ENCODE data around the gene DUOXA1. TPM values are rescaled to one million over a fixed set of nuclear protein-coding genes. Genes with fewer than 3 reads are reported as not detected.
A peak's percentile ranks its signal among the peaks of the same experiment; 100 is the strongest.

The DUOXA1 gene
- total RNA-seq, 1 donor from 2014 or later: 0.33 TPM

DNA sequence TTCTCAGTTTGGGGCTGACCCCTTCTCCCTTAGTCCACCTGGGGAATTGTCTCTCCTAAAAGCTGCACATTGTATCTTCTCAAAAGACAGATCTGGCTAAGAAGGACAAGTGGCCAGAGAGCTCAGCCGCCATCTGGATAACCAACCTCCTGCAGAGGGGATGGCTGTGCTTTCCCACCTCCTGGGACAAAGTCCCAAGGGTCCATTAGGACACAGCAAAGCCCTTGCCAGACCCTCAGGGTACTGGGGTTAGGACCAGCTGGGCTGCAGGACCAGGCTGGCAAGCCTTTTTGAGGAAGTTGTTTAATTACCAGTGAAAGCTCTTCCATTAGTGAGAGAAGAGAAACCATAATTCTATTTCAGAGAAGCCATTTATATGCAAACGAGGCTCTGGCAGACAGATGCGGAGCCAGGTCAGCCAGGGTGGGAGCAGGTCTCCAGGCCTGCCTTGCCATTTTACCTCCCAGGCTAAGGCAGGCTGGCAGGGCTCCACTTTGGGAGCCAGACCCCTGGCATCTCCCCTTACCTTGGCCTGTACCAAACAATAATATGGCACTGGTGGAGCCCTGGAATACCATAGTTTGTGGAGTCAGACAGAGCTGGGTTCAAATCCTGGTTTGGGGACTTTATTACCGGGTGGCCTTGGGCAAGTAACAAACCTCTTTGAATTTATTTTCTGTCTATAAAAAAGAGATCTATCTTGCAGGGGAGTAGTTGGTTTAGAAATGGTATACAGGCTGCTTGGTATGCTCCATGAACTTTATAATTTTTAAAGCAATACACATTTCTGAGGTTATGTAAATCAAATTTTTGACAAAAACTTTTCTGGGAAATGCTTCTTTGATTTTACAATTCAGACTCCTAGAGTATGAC is 40.2 kb upstream of the DUOXA1 start:
- intact Hi-C loops (cut with micrococcal nuclease): no loop called here
- ChIA-PET POLR2A (no interaction called here), CTCF (interaction anchor here (0.8 to 1.1 kb wide), 3 partner anchors 9 to 52 kb away, joined by 3 read pairs; no protein-coding TSS in a partner anchor)
- no peaks in the 10 kb centered on the region for H3K9me3 Mint-ChIP-seq
- peaks cover 29% of the 10 kb centered on the region for H3K4me1 Mint-ChIP-seq
- H3K27me3 Mint-ChIP-seq: no peaks in the 10 kb centered on the region
- no peak for DNase-seq
- no peaks in the 10 kb centered on the region for H3K36me3 Mint-ChIP-seq (ENCODE audit: low read depth)
- TF ChIP-seq, protein P1, sequence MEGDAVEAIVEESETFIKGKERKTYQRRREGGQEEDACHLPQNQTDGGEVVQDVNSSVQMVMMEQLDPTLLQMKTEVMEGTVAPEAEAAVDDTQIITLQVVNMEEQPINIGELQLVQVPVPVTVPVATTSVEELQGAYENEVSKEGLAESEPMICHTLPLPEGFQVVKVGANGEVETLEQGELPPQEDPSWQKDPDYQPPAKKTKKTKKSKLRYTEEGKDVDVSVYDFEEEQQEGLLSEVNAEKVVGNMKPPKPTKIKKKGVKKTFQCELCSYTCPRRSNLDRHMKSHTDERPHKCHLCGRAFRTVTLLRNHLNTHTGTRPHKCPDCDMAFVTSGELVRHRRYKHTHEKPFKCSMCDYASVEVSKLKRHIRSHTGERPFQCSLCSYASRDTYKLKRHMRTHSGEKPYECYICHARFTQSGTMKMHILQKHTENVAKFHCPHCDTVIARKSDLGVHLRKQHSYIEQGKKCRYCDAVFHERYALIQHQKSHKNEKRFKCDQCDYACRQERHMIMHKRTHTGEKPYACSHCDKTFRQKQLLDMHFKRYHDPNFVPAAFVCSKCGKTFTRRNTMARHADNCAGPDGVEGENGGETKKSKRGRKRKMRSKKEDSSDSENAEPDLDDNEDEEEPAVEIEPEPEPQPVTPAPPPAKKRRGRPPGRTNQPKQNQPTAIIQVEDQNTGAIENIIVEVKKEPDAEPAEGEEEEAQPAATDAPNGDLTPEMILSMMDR (IDR thresholded peaks at IDR 0.05): no peak
- H3K27ac Mint-ChIP-seq: peak overlapping the region; percentile 68
- ATAC-seq (ENCODE audit: low read depth): no peak
- no peak overlapping the region for H3K4me3 Mint-ChIP-seq

DNA sequence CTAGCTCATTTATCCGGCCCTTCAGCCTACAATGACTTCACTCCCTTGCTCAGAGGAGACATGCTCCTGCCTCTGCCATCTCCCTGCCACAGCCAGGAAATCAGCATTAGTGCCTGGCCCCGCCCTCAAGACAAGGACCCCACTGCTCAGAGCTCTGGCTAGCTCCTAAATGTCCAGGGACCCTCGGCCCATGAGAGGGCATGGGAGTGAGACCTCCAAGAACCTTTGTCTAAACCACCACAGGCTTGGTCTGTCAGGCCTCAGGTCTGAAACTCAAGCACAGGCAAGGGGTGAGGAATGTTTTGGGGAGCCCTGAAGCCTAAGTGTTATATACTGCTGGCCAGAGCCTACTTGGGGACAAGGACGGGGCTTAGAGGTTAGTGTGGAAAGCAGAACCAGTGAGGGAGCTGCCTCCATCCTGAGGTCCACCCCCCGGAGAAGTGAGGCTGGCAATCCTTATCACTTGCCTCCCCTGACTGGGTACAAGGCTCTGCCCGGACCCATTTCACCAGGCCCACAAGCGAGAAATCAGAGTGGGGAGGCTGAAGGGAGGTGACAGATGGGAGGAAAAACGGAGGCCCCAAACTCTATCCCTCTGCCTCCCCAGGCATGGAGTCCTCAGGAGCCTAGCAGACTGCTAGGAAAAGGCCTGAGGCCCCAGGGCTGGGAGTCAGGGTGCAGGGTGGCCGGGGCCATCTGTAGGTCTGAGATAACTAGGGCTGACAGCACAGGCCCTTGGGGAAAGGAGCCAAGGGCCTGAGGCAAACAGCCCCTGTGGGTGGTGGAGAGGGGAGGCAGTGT is 39.3 kb upstream of the DUOXA1 start:
- Mint-ChIP-seq H3K9me3 (no peaks in the 10 kb centered on the region), H3K4me1 (peaks cover 29% of the 10 kb centered on the region), H3K36me3 (ENCODE audit: low read depth) (no peaks in the 10 kb centered on the region), H3K4me3 (no peak overlapping the region), H3K27ac (peak overlapping the region; percentile 68), H3K27me3 (no peaks in the 10 kb centered on the region)
- ChIA-PET CTCF (interaction anchor here (0.7 to 1.3 kb wide), 6 partner anchors 10 to 34 kb away, joined by 3 to 6 read pairs (median 3); no protein-coding TSS in a partner anchor), POLR2A (interaction anchor here (0.5 to 3.4 kb wide), 5 partner anchors 17 to 880 kb away, joined by 3 to 24 read pairs (median 8); partner anchors contain the start of gene GOLM2)
- intact Hi-C loops (cut with micrococcal nuclease): no loop called here
- ATAC-seq (ENCODE audit: low read depth) (no peak), DNase-seq (no peak)
- TF ChIP-seq, protein P1 (IDR thresholded peaks at IDR 0.05): no peak

DNA sequence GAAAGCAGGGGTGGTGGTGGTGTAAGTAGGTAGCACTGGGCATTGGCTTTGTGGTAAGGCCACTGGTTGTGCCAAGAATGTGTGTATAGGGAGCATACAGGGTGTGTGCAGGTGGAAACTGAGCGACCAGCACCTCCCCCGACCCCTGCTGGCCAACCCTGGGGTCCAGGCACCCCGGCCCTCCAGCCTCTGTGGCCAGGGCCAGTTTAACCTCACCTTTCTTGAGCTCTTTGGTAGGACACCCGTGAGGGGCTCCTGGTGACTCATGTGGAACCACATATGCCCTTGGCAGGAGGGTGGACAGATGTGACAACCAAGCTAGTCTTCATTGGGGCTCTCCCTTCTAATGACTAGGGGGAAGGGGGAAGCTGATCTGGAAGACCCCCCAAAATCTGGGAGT is 38.6 kb upstream of the DUOXA1 start:
- ChIA-PET POLR2A (interaction anchor here (0.5 to 3.4 kb wide), 7 partner anchors 17 to 880 kb away, joined by 3 to 24 read pairs (median 8); partner anchors contain the start of gene GOLM2), CTCF (interaction anchor here (0.7 to 1.4 kb wide), 10 partner anchors 17 to 234 kb away, joined by 3 to 6 read pairs (median 3); partner anchors contain the start of gene SHF)
- H3K4me3 Mint-ChIP-seq: no peak overlapping the region
- DNase-seq: no peak
- TF ChIP-seq, protein P1 (IDR thresholded peaks at IDR 0.05): no peak
- no peaks in the 10 kb centered on the region for H3K27me3 Mint-ChIP-seq
- H3K4me1 Mint-ChIP-seq: peaks cover 29% of the 10 kb centered on the region
- H3K36me3 Mint-ChIP-seq (ENCODE audit: low read depth): no peaks in the 10 kb centered on the region
- no peaks in the 10 kb centered on the region for H3K9me3 Mint-ChIP-seq
- ATAC-seq (ENCODE audit: low read depth): no peak
- intact Hi-C loops (cut with micrococcal nuclease): no loop called here
- peak overlapping the region; percentile 13 for H3K27ac Mint-ChIP-seq

DNA sequence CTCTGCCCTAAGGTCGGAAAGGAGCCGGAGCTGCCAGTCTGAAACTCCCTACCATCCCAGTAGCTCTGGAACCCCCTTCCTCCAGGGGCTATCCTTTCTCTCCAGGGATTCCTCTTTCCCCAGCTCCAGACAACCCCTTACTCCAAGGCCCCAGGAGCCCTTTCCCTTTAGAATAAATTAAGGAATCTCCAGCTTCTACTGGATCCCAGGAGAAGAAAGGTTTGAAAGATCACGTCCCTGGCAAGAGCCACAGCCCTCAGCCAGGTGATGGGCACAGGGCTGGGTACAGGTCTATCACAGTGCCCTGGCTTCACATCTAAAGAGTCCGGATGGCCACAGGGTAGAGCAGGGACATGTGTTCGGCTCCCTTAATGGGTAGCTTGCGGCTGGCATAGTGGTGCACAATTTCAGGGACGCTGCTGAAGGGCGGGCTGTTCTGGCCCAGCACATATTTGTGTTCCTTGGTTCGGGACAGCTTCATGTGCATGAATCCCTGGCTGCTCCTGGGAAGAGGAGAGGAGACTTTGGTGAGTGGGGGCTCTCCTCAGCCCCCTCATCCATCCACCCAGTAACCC is 38.0 kb upstream of the DUOXA1 start:
- Mint-ChIP-seq H3K36me3 (ENCODE audit: low read depth) (no peaks in the 10 kb centered on the region), H3K9me3 (no peaks in the 10 kb centered on the region), H3K4me1 (peaks cover 32% of the 10 kb centered on the region), H3K4me3 (peak overlapping the region; percentile 81), H3K27ac (peak overlapping the region; percentile 80), H3K27me3 (no peaks in the 10 kb centered on the region)
- ChIA-PET CTCF (interaction anchor here (0.7 to 1.4 kb wide), 11 partner anchors 9 to 263 kb away, joined by 3 to 7 read pairs (median 4); partner anchors contain the start of gene SHF), POLR2A (interaction anchor here (0.6 to 3.4 kb wide), 10 partner anchors 9 to 235 kb away, joined by 3 to 24 read pairs (median 7); partner anchors contain the start of genes GATM and SHF)
- ATAC-seq (ENCODE audit: low read depth): no peak
- TF ChIP-seq, protein P1 (IDR thresholded peaks at IDR 0.05): no peak
- DNase-seq: no peak
- intact Hi-C loops (cut with micrococcal nuclease): loop anchor here (1.0 kb wide), 6 partner anchors 21 to 420 kb away; partner anchors contain the start of gene BLOC1S6

Measured in activated B cell treated with CpG ODN at 0.5 μM for 24 hours (primary cell).